H1 (cell line): Measurements from ENCODE around the gene AP3S1. TPM values are rescaled to one million over a fixed set of nuclear protein-coding genes. Genes with fewer than 3 reads are reported as not detected.

Experiments
- CTCF ChIA-PET: fragments of 300-600 bp; sonication (Branson Sonifier 250); formaldehyde crosslinking; loops from one replicate; lab custom pipeline; 2021; ENCODE audit not compliant: partially characterized antibody; lab: Charles Lee
- POLR2A ChIA-PET: fragments of 300-600 bp; sonication (Branson Sonifier 250); formaldehyde crosslinking; loops from one replicate; lab custom pipeline; 2021; ENCODE audit warnings: inconsistent platforms; ENCODE audit not compliant: partially characterized antibody; lab: Charles Lee
- DNase-seq, 2 experiments: peaks; one replicate each; pipeline versions ENCODE4 v3.0.0 to v3.0.0-alpha.2; 2010 to 2022; ENCODE audit warnings: low spot score in 2 of 2, low read depth in 1 of 2, mixed read lengths in 1 of 2
- FAIRE-seq: peaks from 2 replicates; lab custom pipeline; 2011; peaks lifted over from hg19 to GRCh38; lab: Jason Lieb, UNC
- H2AFZ ChIP-seq: 2 replicates; pipeline ENCODE4 v1.8.1; 2012; ENCODE audit warnings: low read length, inconsistent platforms
- H2AK5ac ChIP-seq: 2 replicates; pipeline ENCODE4 v1.6.1; 2013; ENCODE audit warnings: low read depth, low read length
- H2BK120ac ChIP-seq: replicated peaks from 2 replicates; pipeline ENCODE3; 2013; ENCODE audit warnings: low read depth, low read length, inconsistent platforms
- H2BK12ac ChIP-seq: 2 replicates; pipeline ENCODE4 v1.6.1; 2013; ENCODE audit warnings: low read depth, low read length
- H2BK15ac ChIP-seq: 2 replicates; pipeline ENCODE4 v1.6.1; 2013; ENCODE audit warnings: low read length
- H2BK20ac ChIP-seq: 2 replicates; pipeline ENCODE4 v1.6.1; 2013; ENCODE audit warnings: low read length
- H2BK5ac ChIP-seq: 2 replicates; pipeline ENCODE4 v1.6.1; 2013; ENCODE audit warnings: low read depth, low read length
- H3K14ac ChIP-seq: 2 replicates; pipeline ENCODE4 v1.6.1; 2013; ENCODE audit warnings: inconsistent platforms; ENCODE audit not compliant: insufficient read length
- H3K18ac ChIP-seq: 2 replicates; pipeline ENCODE4 v1.6.1; 2013; ENCODE audit warnings: low read length; ENCODE audit errors: extremely low read depth
- H3K23ac ChIP-seq: 2 replicates; pipeline ENCODE4 v1.6.1; 2013; ENCODE audit warnings: inconsistent platforms; ENCODE audit not compliant: insufficient read length
- H3K23me2 ChIP-seq: 2 replicates; pipeline ENCODE4 v1.6.1; 2013; ENCODE audit warnings: low read depth, low read length
- H3K27ac ChIP-seq: 2 replicates; pipeline ENCODE4 v1.6.1; 2011; ENCODE audit warnings: low read depth, low read length, inconsistent platforms
- H3K27me3 ChIP-seq, 4 experiments: replicated peaks in 1 of 4; 1 replicate in 1 of 4; 2 replicates in 3 of 4; pipeline versions ENCODE4 v1.6.1 to v1.8.1; 2011 to 2013; ENCODE audit warnings: low read length in 3 of 4, mild to moderate bottlenecking in 3 of 4, inconsistent platforms in 2 of 4, mixed read lengths in 2 of 4, moderate library complexity in 1 of 4; ENCODE audit not compliant: control insufficient read depth in 3 of 4, insufficient read depth in 3 of 4; ENCODE audit errors: extremely low read depth in 1 of 4
- H3K36me3 ChIP-seq, 4 experiments: 2 replicates each; pipeline versions ENCODE4 v1.6.1 to v1.8.1; 2011 to 2013; ENCODE audit warnings: mild to moderate bottlenecking in 4 of 4, low read length in 3 of 4, moderate library complexity in 2 of 4, control low read depth in 1 of 4, inconsistent platforms in 1 of 4; ENCODE audit not compliant: insufficient read depth in 4 of 4, control insufficient read depth in 2 of 4
- H3K4ac ChIP-seq: replicated peaks from 2 replicates; pipeline ENCODE3; 2013; ENCODE audit warnings: low read length, low read depth, mixed read lengths, inconsistent platforms; ENCODE audit not compliant: insufficient read length
- H3K4me1 ChIP-seq, 4 experiments: replicated peaks in 1 of 4; 1 replicate in 1 of 4; 2 replicates in 3 of 4; pipeline versions ENCODE4 v1.6.1 to v1.8.1; 2011 to 2013; ENCODE audit warnings: low read length in 3 of 4, inconsistent platforms in 2 of 4, mixed read lengths in 1 of 4; ENCODE audit not compliant: insufficient read depth in 4 of 4, control insufficient read depth in 3 of 4
- H3K4me2 ChIP-seq, 2 experiments: 2 replicates each; pipeline versions ENCODE4 v1.6.1 to v1.8.1; 2011 to 2013; ENCODE audit warnings: low read depth in 2 of 2, low read length in 2 of 2, control low read depth in 1 of 2, inconsistent platforms in 1 of 2, mild to moderate bottlenecking in 1 of 2; ENCODE audit not compliant: insufficient read depth in 1 of 2
- H3K4me3 ChIP-seq, 4 experiments: fragments of 200-600, 300-600 bp in 1 of 4; sonication (generic), shearing (Covaris generic), sonication (Bioruptor Twin) in 1 of 4; 2 replicates each; pipeline versions ENCODE4 v1.5.1 to v1.8.1; 2011 to 2016; ENCODE audit warnings: low read length in 4 of 4, low read depth in 3 of 4, control low read depth in 2 of 4, inconsistent platforms in 2 of 4, mild to moderate bottlenecking in 2 of 4, mixed read lengths in 1 of 4, moderate library complexity in 1 of 4; ENCODE audit not compliant: insufficient read depth in 2 of 4; ENCODE audit errors: extremely low read depth in 1 of 4
- H3K56ac ChIP-seq: replicated peaks from 2 replicates; pipeline ENCODE3; 2013; ENCODE audit warnings: low read depth, mild to moderate bottlenecking, mixed read lengths, low read length, inconsistent platforms; ENCODE audit not compliant: insufficient read length
- H3K79me1 ChIP-seq: 2 replicates; pipeline ENCODE4 v1.6.1; 2013; ENCODE audit warnings: low read depth, low read length, control low read depth
- H3K79me2 ChIP-seq, 2 experiments: 2 replicates each; pipeline versions ENCODE4 v1.6.1 to v1.8.1; 2012 to 2013; ENCODE audit warnings: low read length in 2 of 2, mild to moderate bottlenecking in 2 of 2, inconsistent platforms in 1 of 2; ENCODE audit not compliant: insufficient read depth in 2 of 2, control insufficient read depth in 1 of 2
- H3K9ac ChIP-seq, 4 experiments: replicated peaks in 1 of 4; 1 replicate in 1 of 4; 2 replicates in 3 of 4; pipeline versions ENCODE4 v1.6.1 to v1.8.1; 2011 to 2013; ENCODE audit warnings: low read depth in 3 of 4, low read length in 3 of 4, control low read depth in 2 of 4, mild to moderate bottlenecking in 2 of 4, moderate library complexity in 2 of 4, inconsistent platforms in 1 of 4; ENCODE audit errors: extremely low read depth in 1 of 4
- H3K9me3 ChIP-seq, 2 experiments: 2 replicates each; pipeline versions ENCODE4 v1.6.1 to v1.8.1; 2012 to 2013; ENCODE audit warnings: mild to moderate bottlenecking in 2 of 2, moderate library complexity in 2 of 2, control low read depth in 1 of 2, inconsistent platforms in 1 of 2, low read depth in 1 of 2, low read length in 1 of 2, mixed read lengths in 1 of 2; ENCODE audit not compliant: insufficient read depth in 2 of 2
- H4K20me1 ChIP-seq, 2 experiments: replicated peaks in 1 of 2; 2 replicates each; pipeline versions ENCODE3 to v1.8.1; 2011 to 2013; ENCODE audit warnings: inconsistent platforms in 2 of 2, low read length in 2 of 2, mild to moderate bottlenecking in 1 of 2; ENCODE audit not compliant: insufficient read depth in 2 of 2, control insufficient read depth in 1 of 2
- H4K5ac ChIP-seq: 2 replicates; pipeline ENCODE4 v1.6.1; 2013; ENCODE audit warnings: low read length, low read depth, mixed read lengths, inconsistent platforms; ENCODE audit not compliant: insufficient read length
- H4K8ac ChIP-seq: 2 replicates; pipeline ENCODE4 v1.8.0; 2013; ENCODE audit warnings: mild to moderate bottlenecking, moderate library complexity, low read length, inconsistent platforms; ENCODE audit not compliant: insufficient read depth; ENCODE audit errors: extremely low read depth
- H4K91ac ChIP-seq: replicated peaks from 2 replicates; pipeline ENCODE3; 2013; ENCODE audit warnings: low read length, mixed read lengths, inconsistent platforms; ENCODE audit not compliant: insufficient read length
- CBX5 ChIP-seq: fragments of 300-800, 300-1000 bp; sonication (generic); IDR thresholded peaks from 2 replicates; pipeline ENCODE4 v1.7.1; 2016; ENCODE audit warnings: antibody characterized with exemption, low read length, low read depth
- CHD1 ChIP-seq: IDR thresholded peaks from 2 replicates; pipeline ENCODE4 v1.6.1; 2012; ENCODE audit warnings: low read depth, low read length, improper control_type of control experiment
- HDAC2 ChIP-seq, 2 experiments: fragments of 300-600 bp in 1 of 2; sonication (generic) in 1 of 2; IDR thresholded peaks; 2 replicates each; pipeline ENCODE4 v1.6.1; 2011 to 2012; ENCODE audit warnings: low read depth in 2 of 2, low read length in 2 of 2, mild to moderate bottlenecking in 2 of 2, moderate library complexity in 2 of 2, borderline replicate concordance in 1 of 2, inconsistent platforms in 1 of 2
- JUND ChIP-seq: IDR thresholded peaks from 2 replicates; pipeline ENCODE4 v1.6.1; 2011; ENCODE audit warnings: mild to moderate bottlenecking, improper control_type of control experiment, low read length
- KDM1A ChIP-seq: fragments of 200-600, 300-600 bp; sonication (generic); IDR thresholded peaks from 2 replicates; pipeline ENCODE4 v1.7.1; 2016; ENCODE audit warnings: mild to moderate bottlenecking, low read length, borderline replicate concordance
- MAFK ChIP-seq: IDR thresholded peaks from 2 replicates; pipeline ENCODE4 v1.6.1; 2012; ENCODE audit warnings: low read depth, mild to moderate bottlenecking, improper control_type of control experiment, low read length
- RFX5 ChIP-seq: IDR thresholded peaks from 2 replicates; pipeline ENCODE4 v1.6.1; 2011; ENCODE audit warnings: low read depth, low read length, improper control_type of control experiment, borderline replicate concordance
- SIN3A ChIP-seq, 2 experiments: IDR thresholded peaks in 1 of 2; conservative IDR thresholded peaks in 1 of 2; 2 replicates each; pipeline ENCODE4 v1.6.1; 2011 to 2012; ENCODE audit warnings: low read length in 2 of 2, improper control_type of control experiment in 1 of 2, low read depth in 1 of 2, mild to moderate bottlenecking in 1 of 2
- TAF7 ChIP-seq: optimal IDR thresholded peaks from 2 replicates; pipeline ENCODE3; 2011; ENCODE audit warnings: low read depth, mild to moderate bottlenecking, inconsistent platforms, low read length, moderate library complexity, borderline replicate concordance
- TBP ChIP-seq: IDR thresholded peaks from 2 replicates; pipeline ENCODE4 v1.6.1; 2011; ENCODE audit warnings: low read depth, low read length, improper control_type of control experiment
- TEAD4 ChIP-seq: IDR thresholded peaks from 2 replicates; pipeline ENCODE4 v1.6.1; 2012; ENCODE audit warnings: low read depth, low read length, inconsistent platforms, mixed read lengths
- WGBS, 2 experiments: shearing (Covaris generic) in 1 of 2; methylation state at CpG; one replicate each; pipeline versions ENCODE4 v1.1.6 to v1.1.7; 2013 to 2015; ENCODE audit warnings: low lambda C conversion rate in 2 of 2, mixed read lengths in 2 of 2, inconsistent platforms in 1 of 2, low coverage in 1 of 2, missing lambda C conversion rate in 1 of 2; ENCODE audit not compliant: insufficient replicate concordance in 2 of 2, insufficient coverage in 1 of 2, insufficient read length in 1 of 2; ENCODE audit errors: extremely low coverage in 1 of 2, missing lambda C conversion rate in 1 of 2; 5-methylcytosine and 5-hydroxymethylcytosine counted together
- polyA plus RNA-seq, 7 experiments: library from polyadenylated mRNA; depleted of rRNA in 3 of 7; stranded (reverse) in 5 of 7; unstranded in 2 of 7; fragments of >200 nt in 5 of 7; fragments of 200-250 nt in 2 of 7; gene quantifications; 1 replicate in 5 of 7; 2 replicates in 1 of 7; 4 replicates in 1 of 7; pipeline versions ENCODE4 v1.2.1 to v1.2.3, GENCODE V29; 2011 to 2013; ENCODE audit warnings: missing spikeins in 2 of 7, mixed read lengths in 2 of 7
- total RNA-seq: library from RNA; stranded (reverse); fragmentation: NEBNext Ultra II Directional; extraction: Animal tissue kit (Norgen Biotek cat#: 25700); gene quantifications from 2 replicates; pipeline ENCODE4 v1.2.1, GENCODE V29; 2021

The AP3S1 gene
- total and polyA plus RNA-seq, 2 of the 8 experiments (the other 6 are each of a cell fraction or from before 2014, with no cell fraction given): 26.6 to 72.7 TPM

DNA sequence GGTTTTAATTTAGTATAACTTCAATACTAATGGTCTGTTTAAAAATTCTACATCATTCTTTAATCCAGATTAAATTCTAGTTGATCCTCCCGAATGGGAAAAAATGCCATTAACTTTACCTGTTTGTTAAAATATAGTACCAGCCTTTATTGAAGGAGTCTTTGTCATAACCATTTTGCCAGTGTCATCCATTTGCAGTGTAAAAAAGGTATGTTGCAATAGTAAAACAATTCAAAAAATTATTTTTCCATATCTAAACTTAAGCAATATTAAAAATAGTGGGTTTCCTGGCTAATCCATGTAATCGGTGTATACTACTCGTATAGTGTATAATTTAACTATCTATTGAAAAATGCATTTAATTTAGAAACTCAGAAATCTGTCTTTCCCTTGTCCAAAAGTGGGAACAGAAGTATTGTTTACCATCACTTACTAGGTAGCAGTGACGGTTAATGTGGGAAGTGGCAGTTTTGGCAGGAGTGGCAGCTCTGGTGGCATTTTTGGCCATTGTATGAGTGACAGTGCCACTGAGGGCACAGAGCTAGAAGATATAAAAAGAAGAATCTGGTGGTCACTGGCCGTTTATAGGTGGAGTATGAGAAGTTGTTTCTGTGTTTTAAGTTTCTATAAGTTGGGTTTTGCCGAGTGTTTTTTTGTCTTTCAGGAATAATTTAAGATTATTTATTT lies 1.9 kb downstream of the AP3S1 start:
- Histone ChIP-seq H3K18ac (no peak overlapping the region), H3K4me2 (peak overlapping the region in 1 of 2 experiments; percentile 96; a peak in 1 of 4 replicates), H3K4me1 (peaks cover 0 to 5% (median 1%) of the 10 kb centered on the region in 4 experiments; a peak in 2 of 7 replicates), H2BK12ac (no peak overlapping the region), H3K23me2 (peaks cover 5% of the 10 kb centered on the region; the same call in 1 of the 2 replicates), H3K36me3 (no peaks in the 10 kb centered on the region), H3K4me3 (peak overlapping the region in 1 of 4 experiments; percentile 82; a peak in 2 of 8 replicates), H2AFZ (no peak overlapping the region), H4K91ac (no peak overlapping the region), H3K23ac (no peak overlapping the region), H2AK5ac (no peak overlapping the region), H4K5ac (no peak overlapping the region), H2BK5ac (no peak overlapping the region), H2BK20ac (no peak overlapping the region), H3K27ac (no peak overlapping the region), H3K14ac (no peak overlapping the region), H3K27me3 (no peaks in the 10 kb centered on the region), H3K56ac (no peak overlapping the region), H3K9ac (no peak overlapping the region), H4K8ac (no peak overlapping the region), H3K4ac (no peak overlapping the region), H4K20me1 (peaks cover 7 to 9% of the 10 kb centered on the region in 2 experiments), H3K79me1 (peaks cover 4% of the 10 kb centered on the region; the same call in 1 of the 2 replicates), H3K9me3 (no peaks in the 10 kb centered on the region), H3K79me2 (peaks cover 5 to 84% of the 10 kb centered on the region in 2 experiments; a peak in 3 of 4 replicates), H2BK120ac (no peak overlapping the region), H2BK15ac (no peak overlapping the region)
- FAIRE-seq (no peak), DNase-seq (no peak)
- TF ChIP-seq TAF7: no peak
- TF ChIP-seq MAFK: no peak
- no peak for TF ChIP-seq JUND
- no peak for TF ChIP-seq TEAD4
- no peak for TF ChIP-seq HDAC2 (IDR thresholded peaks at IDR 0.05; ENCODE audit: borderline replicate concordance in 1 of 2, low read depth in 2 of 2, low read length in 2 of 2)
- no peak for TF ChIP-seq CBX5
- TF ChIP-seq SIN3A (conservative IDR thresholded peaks at IDR 0.05 in 1 of 2, IDR thresholded peaks at IDR 0.05 in 1 of 2; ENCODE audit: low read depth in 1 of 2, low read length in 2 of 2): no peak
- TF ChIP-seq TBP: no peak
- TF ChIP-seq KDM1A: no peak
- no peak for TF ChIP-seq CHD1
- no peak for TF ChIP-seq RFX5
- ChIA-PET CTCF (interaction anchor here (0.9 to 1.2 kb wide), 3 partner anchors 12 to 224 kb away, joined by 3 to 7 read pairs (median 3); no protein-coding TSS in a partner anchor), POLR2A (interaction anchor here (1.0 to 1.2 kb wide), 2 partner anchors 16 to 218 kb away, joined by 3 read pairs; no protein-coding TSS in a partner anchor)
- 84% methylated on average over 6 of the region's 6 CpGs; no CpG with 5 or more reads in 1 of the 2 experiments for WGBS, 2 experiments
